Kidney epithelial cell (primary cell): ENCODE data around the gene NPPC. TPM values are rescaled to one million over a fixed set of nuclear protein-coding genes. Genes with fewer than 3 reads are reported as not detected.
"Not testable (repeated sequence)": the region's sequence is repeated elsewhere in the genome, so short reads cannot be mapped to it uniquely, and the experiment has no call there.

Experiments
- DNase-seq: peaks from one replicate; pipeline ENCODE4 v3.0.0-alpha.2; 2010; ENCODE audit warnings: low read depth
- H3K27me3 ChIP-seq: 2 replicates; pipeline ENCODE4 v1.6.0; 2011; ENCODE audit warnings: low read length; ENCODE audit not compliant: control insufficient read depth, insufficient read depth
- H3K36me3 ChIP-seq: 2 replicates; pipeline ENCODE4 v1.5.1; 2011; ENCODE audit warnings: low read length; ENCODE audit not compliant: control insufficient read depth, insufficient read depth
- H3K4me3 ChIP-seq: 2 replicates; pipeline ENCODE4 v1.5.1; 2011; ENCODE audit warnings: low read depth, mild to moderate bottlenecking, control low read depth, low read length
- total RNA-seq: library from RNA; depleted of rRNA; stranded (reverse); fragments of >200 nt; gene quantifications from 2 replicates; pipeline ENCODE4 v1.2.3, GENCODE V29; 2015
- TF ChIP-seq, protein P1 (sequence below): IDR thresholded peaks from 2 replicates; pipeline ENCODE4 v1.5.1; 2011; ENCODE audit warnings: mild to moderate bottlenecking, moderate library complexity, low read length, control low read depth, inconsistent platforms; ENCODE audit not compliant: insufficient read depth, poor library complexity, severe bottlenecking

Gene NPPC
- total RNA-seq, 1 donor from 2014 or later: not detected

- TF ChIP-seq, protein P1, sequence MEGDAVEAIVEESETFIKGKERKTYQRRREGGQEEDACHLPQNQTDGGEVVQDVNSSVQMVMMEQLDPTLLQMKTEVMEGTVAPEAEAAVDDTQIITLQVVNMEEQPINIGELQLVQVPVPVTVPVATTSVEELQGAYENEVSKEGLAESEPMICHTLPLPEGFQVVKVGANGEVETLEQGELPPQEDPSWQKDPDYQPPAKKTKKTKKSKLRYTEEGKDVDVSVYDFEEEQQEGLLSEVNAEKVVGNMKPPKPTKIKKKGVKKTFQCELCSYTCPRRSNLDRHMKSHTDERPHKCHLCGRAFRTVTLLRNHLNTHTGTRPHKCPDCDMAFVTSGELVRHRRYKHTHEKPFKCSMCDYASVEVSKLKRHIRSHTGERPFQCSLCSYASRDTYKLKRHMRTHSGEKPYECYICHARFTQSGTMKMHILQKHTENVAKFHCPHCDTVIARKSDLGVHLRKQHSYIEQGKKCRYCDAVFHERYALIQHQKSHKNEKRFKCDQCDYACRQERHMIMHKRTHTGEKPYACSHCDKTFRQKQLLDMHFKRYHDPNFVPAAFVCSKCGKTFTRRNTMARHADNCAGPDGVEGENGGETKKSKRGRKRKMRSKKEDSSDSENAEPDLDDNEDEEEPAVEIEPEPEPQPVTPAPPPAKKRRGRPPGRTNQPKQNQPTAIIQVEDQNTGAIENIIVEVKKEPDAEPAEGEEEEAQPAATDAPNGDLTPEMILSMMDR: no peak
- Histone ChIP-seq H3K27me3 (peaks cover 3% of the 10 kb centered on the region), H3K4me3 (no peak overlapping the region), H3K36me3 (no peaks in the 10 kb centered on the region)
- no peak for DNase-seq
Observed at GRCh38 chr2:231947694-231948093, 21.5 kb upstream of the NPPC start.

GRCh38 chr2:231947112-231947511 is 20.9 kb upstream of the NPPC start:
- not testable (repeated sequence) for DNase-seq, H3K27me3 ChIP-seq, H3K4me3 ChIP-seq, H3K36me3 ChIP-seq

DNA sequence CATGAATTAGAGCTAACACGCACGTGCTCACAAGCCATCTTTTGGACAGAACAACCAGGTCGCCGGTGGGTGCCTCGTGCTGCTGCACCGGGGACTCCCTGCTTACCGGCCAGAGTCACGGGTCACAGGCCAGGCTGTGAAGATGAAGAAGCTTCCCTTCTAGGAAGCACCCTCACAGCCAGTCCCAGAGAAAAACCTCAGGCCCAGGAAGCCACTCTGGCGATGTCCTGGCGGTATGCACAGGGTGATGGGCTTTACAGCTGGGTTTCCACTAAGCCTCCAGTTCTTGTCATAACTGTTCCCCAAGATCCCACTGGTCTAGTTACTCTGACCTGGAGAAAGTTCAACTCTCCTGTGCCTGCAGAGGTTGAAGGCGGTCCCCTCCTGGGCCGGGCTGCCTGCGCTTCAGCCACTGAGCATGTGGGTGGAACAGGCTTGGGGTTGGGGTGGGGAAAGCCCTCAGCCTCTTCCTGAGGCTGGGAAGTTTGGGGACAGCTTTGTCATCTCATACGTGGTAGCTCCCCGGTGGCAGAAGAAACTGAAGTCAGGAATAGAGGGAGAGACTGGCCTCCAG is 20.1 kb upstream of the NPPC start:
- TF ChIP-seq, protein P1: no peak
- Histone ChIP-seq H3K36me3 (no peaks in the 10 kb centered on the region), H3K27me3 (peaks cover 3% of the 10 kb centered on the region), H3K4me3 (no peak overlapping the region)
- no peak for DNase-seq

GRCh38 chr2:231942180-231942579 is 16.0 kb upstream of the NPPC start:
- DNase-seq: no peak
- H3K36me3 ChIP-seq: no peaks in the 10 kb centered on the region
- H3K27me3 ChIP-seq: peaks cover 3% of the 10 kb centered on the region
- TF ChIP-seq, protein P1: no peak
- H3K4me3 ChIP-seq: no peak overlapping the region

GRCh38 chr2:231941673-231942072 is 15.5 kb upstream of the NPPC start:
- Histone ChIP-seq H3K36me3 (no peaks in the 10 kb centered on the region), H3K27me3 (peaks cover 3% of the 10 kb centered on the region), H3K4me3 (no peak overlapping the region)
- TF ChIP-seq, protein P1: no peak
- DNase-seq: no peak

- TF ChIP-seq, protein P1: no peak
- Histone ChIP-seq H3K4me3 (no peak overlapping the region), H3K36me3 (no peaks in the 10 kb centered on the region), H3K27me3 (no peaks in the 10 kb centered on the region)
- DNase-seq: no peak
Observed at GRCh38 chr2:231940795-231941194, 14.6 kb upstream of the NPPC start.
